MM.1S (cell line): Measurements from ENCODE around the gene PRMT2.
"Not testable (repeated sequence)": the region's sequence is repeated elsewhere in the genome, so short reads cannot be mapped to it uniquely, and the experiment has no call there.

ENCODE experiments used
- DNase-seq: peaks from one replicate; pipeline ENCODE4 v3.0.0-alpha.2; 2015
- H2AFZ ChIP-seq: fragments of 300-600 bp; sonication (generic); 2 replicates; pipeline ENCODE4 v1.6.0; 2016; ENCODE audit warnings: antibody characterized with exemption, low read length
- H3F3A ChIP-seq: fragments of 300-600 bp; sonication (generic); 2 replicates; pipeline ENCODE4 v1.6.1; 2016; ENCODE audit warnings: mild to moderate bottlenecking, antibody characterized with exemption, low read length, moderate library complexity, mixed read lengths; ENCODE audit not compliant: insufficient read depth
- H3K27ac ChIP-seq: fragments of 300-600 bp; sonication (generic); 2 replicates; pipeline ENCODE4 v1.5.1; 2016; ENCODE audit warnings: mild to moderate bottlenecking, low read length
- H3K27me3 ChIP-seq: fragments of 300-600 bp; sonication (generic); replicated peaks from 2 replicates; pipeline ENCODE4 v1.6.0; 2016; ENCODE audit warnings: low read length; ENCODE audit not compliant: insufficient read depth
- H3K36me3 ChIP-seq: fragments of 300-600 bp; sonication (generic); replicated peaks from 2 replicates; pipeline ENCODE4 v1.6.1; 2016; ENCODE audit warnings: mild to moderate bottlenecking, low read length, mixed read lengths; ENCODE audit not compliant: insufficient read depth
- H3K4me1 ChIP-seq: fragments of 300-600 bp; sonication (generic); 2 replicates; pipeline ENCODE4 v1.6.1; 2016; ENCODE audit warnings: low read length, mixed read lengths
- H3K4me2 ChIP-seq: fragments of 300-600 bp; sonication (generic); 2 replicates; pipeline ENCODE4 v1.6.0; 2016; ENCODE audit warnings: low read depth, low read length
- H3K4me3 ChIP-seq: fragments of 300-600 bp; sonication (generic); 2 replicates; pipeline ENCODE4 v1.5.1; 2016; ENCODE audit warnings: low read length, mixed read lengths
- H3K79me2 ChIP-seq: fragments of 300-600 bp; sonication (generic); 2 replicates; pipeline ENCODE4 v1.6.1; 2016; ENCODE audit warnings: mixed run types, low read length, mixed read lengths
- H3K9ac ChIP-seq: fragments of 300-600 bp; sonication (generic); 2 replicates; pipeline ENCODE4 v1.6.1; 2016; ENCODE audit warnings: low read length, mixed read lengths
- H3K9me2 ChIP-seq: fragments of 300-600 bp; sonication (generic); replicated peaks from 2 replicates; pipeline ENCODE4 v1.6.1; 2016; ENCODE audit warnings: mild to moderate bottlenecking, low read length, mixed read lengths; ENCODE audit not compliant: insufficient read depth
- H3K9me3 ChIP-seq: fragments of 300-600 bp; sonication (generic); replicated peaks from 2 replicates; pipeline ENCODE4 v1.6.1; 2016; ENCODE audit warnings: mild to moderate bottlenecking, low read length, mixed read lengths; ENCODE audit not compliant: insufficient read depth
- H4K20me1 ChIP-seq: fragments of 300-600 bp; sonication (generic); 2 replicates; pipeline ENCODE4 v1.6.1; 2016; ENCODE audit warnings: mild to moderate bottlenecking, low read length, moderate library complexity, mixed read lengths; ENCODE audit not compliant: insufficient read depth
- EZH2 ChIP-seq: fragments of 300-600 bp; sonication (generic); optimal IDR thresholded peaks from 2 replicates; pipeline ENCODE3; 2017; ENCODE audit warnings: low read depth, mild to moderate bottlenecking, antibody characterized with exemption, low read length, mixed read lengths
- EZH2phosphoT487 ChIP-seq: fragments of 300-600 bp; sonication (generic); IDR thresholded peaks from 2 replicates; pipeline ENCODE4 v1.6.1; 2018; ENCODE audit warnings: antibody characterized with exemption, low read length
- TF ChIP-seq, protein P1 (sequence below): fragments of 300-600 bp; sonication (generic); IDR thresholded peaks from 2 replicates; pipeline ENCODE4 v1.5.1; 2016; ENCODE audit warnings: antibody characterized with exemption, low read length, mixed read lengths

PRMT2 gene

DNA sequence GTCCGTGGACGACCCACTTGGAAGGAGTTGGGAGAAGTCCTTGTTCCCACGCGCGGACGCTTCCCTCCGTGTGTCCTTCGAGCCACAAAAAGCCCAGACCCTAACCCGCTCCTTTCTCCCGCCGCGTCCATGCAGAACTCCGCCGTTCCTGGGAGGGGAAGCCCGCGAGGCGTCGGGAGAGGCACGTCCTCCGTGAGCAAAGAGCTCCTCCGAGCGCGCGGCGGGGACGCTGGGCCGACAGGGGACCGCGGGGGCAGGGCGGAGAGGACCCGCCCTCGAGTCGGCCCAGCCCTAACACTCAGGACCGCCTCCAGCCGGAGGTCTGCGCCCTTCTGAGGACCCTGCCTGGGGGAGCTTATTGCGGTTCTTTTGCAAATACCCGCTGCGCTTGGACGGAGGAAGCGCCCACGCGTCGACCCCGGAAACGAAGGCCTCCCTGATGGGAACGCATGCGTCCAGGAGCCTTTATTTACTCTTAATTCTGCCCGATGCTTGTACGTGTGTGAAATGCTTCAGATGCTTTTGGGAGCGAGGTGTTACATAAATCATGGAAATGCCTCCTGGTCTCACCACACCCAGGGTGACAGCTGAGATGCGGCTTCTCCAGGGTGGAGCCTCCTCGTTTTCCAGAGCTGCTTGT is 32.4 kb downstream of the PRMT2 start:
- Histone ChIP-seq H3K9ac (no peak overlapping the region), H3K4me1 (no peaks in the 10 kb centered on the region), H3K4me3 (no peak overlapping the region), H3F3A (no peaks in the 10 kb centered on the region), H2AFZ (no peak overlapping the region), H3K9me3 (no peaks in the 10 kb centered on the region), H3K27me3 (peaks cover 34% of the 10 kb centered on the region), H3K79me2 (no peaks in the 10 kb centered on the region), H3K9me2 (no peaks in the 10 kb centered on the region), H3K4me2 (no peak overlapping the region), H3K36me3 (no peaks in the 10 kb centered on the region), H3K27ac (no peak overlapping the region), H4K20me1 (no peaks in the 10 kb centered on the region)
- DNase-seq, result no peak
- no peak for TF ChIP-seq EZH2

DNA sequence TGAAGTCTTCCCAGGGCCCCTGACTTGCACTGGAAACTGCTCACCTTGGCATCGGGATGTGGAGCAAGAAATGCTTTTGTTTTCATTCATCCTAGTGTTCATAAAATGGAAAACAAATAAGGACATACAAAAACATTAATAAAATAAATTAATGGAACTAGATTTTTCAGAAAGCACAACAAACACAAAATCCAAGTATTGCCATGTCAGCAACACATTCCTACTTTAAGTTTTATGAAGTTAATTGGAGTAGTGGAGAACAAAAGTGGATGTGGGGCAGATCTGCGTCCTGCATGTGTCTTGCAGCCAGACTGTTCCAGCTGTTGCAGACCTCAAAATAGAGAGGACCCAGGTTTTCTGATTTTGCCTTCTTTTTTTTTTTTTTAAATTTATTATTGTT is 32.9 kb downstream of the PRMT2 start:
- H3K9ac ChIP-seq, result no peak overlapping the region
- TF ChIP-seq, protein P1, sequence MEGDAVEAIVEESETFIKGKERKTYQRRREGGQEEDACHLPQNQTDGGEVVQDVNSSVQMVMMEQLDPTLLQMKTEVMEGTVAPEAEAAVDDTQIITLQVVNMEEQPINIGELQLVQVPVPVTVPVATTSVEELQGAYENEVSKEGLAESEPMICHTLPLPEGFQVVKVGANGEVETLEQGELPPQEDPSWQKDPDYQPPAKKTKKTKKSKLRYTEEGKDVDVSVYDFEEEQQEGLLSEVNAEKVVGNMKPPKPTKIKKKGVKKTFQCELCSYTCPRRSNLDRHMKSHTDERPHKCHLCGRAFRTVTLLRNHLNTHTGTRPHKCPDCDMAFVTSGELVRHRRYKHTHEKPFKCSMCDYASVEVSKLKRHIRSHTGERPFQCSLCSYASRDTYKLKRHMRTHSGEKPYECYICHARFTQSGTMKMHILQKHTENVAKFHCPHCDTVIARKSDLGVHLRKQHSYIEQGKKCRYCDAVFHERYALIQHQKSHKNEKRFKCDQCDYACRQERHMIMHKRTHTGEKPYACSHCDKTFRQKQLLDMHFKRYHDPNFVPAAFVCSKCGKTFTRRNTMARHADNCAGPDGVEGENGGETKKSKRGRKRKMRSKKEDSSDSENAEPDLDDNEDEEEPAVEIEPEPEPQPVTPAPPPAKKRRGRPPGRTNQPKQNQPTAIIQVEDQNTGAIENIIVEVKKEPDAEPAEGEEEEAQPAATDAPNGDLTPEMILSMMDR, result no peak
- no peak for TF ChIP-seq EZH2
- no peak for TF ChIP-seq EZH2phosphoT487
- no peaks in the 10 kb centered on the region for H3K79me2 ChIP-seq
- H3K9me2 ChIP-seq, result no peaks in the 10 kb centered on the region
- no peak overlapping the region for H3K4me3 ChIP-seq
- DNase-seq, result no peak
- H3K9me3 ChIP-seq, result no peaks in the 10 kb centered on the region
- H2AFZ ChIP-seq, result no peak overlapping the region
- H3K4me1 ChIP-seq, result no peaks in the 10 kb centered on the region
- H3F3A ChIP-seq, result no peaks in the 10 kb centered on the region
- no peak overlapping the region for H3K4me2 ChIP-seq
- H4K20me1 ChIP-seq, result no peaks in the 10 kb centered on the region
- H3K27me3 ChIP-seq, result peaks cover 34% of the 10 kb centered on the region
- H3K27ac ChIP-seq, result no peak overlapping the region
- no peaks in the 10 kb centered on the region for H3K36me3 ChIP-seq

DNA sequence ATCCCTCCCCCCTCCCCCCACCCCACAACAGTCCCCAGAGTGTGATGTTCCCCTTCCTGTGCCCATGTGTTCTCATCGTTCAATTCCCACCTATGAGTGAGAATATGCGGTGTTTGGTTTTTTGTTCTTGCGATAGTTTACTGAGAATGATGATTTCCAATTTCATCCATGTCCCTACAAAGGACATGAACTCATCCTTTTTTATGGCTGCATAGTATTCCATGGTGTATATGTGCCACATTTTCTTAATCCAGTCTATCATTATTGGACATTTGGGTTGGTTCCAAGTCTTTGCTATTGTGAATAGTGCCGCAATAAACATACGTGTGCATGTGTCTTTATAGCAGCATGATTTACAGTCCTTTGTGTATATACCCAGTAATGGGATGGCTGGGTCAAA is 33.4 kb downstream of the PRMT2 start:
- not testable (repeated sequence) for H4K20me1 ChIP-seq, H3K4me3 ChIP-seq, H3K9me3 ChIP-seq, H3K9me2 ChIP-seq, H3K9ac ChIP-seq, H2AFZ ChIP-seq, H3F3A ChIP-seq, H3K27ac ChIP-seq, H3K36me3 ChIP-seq, H3K4me2 ChIP-seq, DNase-seq, H3K79me2 ChIP-seq, H3K4me1 ChIP-seq
- peaks cover 34% of the 10 kb centered on the region for H3K27me3 ChIP-seq

DNA sequence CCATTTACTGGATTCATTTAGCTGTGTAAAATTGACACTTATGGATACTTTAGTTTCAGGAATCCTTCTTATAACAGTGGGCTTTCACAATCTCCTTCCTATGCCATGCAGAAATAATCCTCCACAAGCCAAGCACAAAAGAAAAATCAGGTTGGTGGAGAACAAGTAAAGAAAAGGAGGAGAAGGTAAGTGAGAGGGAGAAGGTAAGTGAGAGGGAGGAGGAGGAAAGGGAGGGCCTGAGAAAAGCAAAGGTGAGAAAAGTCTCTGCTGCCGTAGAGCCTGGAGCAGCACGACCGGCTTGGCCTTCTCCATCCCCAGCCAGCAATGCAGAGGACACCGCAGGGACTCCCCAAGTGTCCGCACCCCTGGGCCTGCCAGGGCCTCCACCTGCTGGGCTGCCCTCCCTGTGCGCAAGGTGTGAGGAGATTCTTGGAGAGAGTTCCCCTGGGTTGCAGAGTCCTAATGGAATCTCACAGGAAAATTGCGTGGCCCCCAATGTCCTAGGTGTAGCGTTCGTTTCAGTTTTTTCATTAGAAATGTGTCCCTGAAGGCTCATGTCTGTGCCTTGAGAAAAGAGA is 39.0 kb downstream of the PRMT2 start:
- no peak overlapping the region for H3K4me3 ChIP-seq
- no peaks in the 10 kb centered on the region for H4K20me1 ChIP-seq
- TF ChIP-seq, protein P1, result no peak
- H3K36me3 ChIP-seq, result no peaks in the 10 kb centered on the region
- H3K9me3 ChIP-seq, result no peaks in the 10 kb centered on the region
- H3K27me3 ChIP-seq, result peaks cover 21% of the 10 kb centered on the region
- DNase-seq, result no peak
- no peak overlapping the region for H3K9ac ChIP-seq
- H3K9me2 ChIP-seq, result no peaks in the 10 kb centered on the region
- no peaks in the 10 kb centered on the region for H3K79me2 ChIP-seq
- no peak overlapping the region for H2AFZ ChIP-seq
- H3K27ac ChIP-seq, result no peak overlapping the region
- H3K4me2 ChIP-seq, result no peak overlapping the region
- no peaks in the 10 kb centered on the region for H3F3A ChIP-seq
- no peaks in the 10 kb centered on the region for H3K4me1 ChIP-seq
